ENCODE measurements around the gene HSD17B11. TPM values are rescaled to one million over a fixed set of nuclear protein-coding genes. Genes with fewer than 3 reads are reported as not detected.

The HSD17B11 gene
- total and polyA plus RNA-seq, 2 of the 8 experiments (the other 6 are each of a cell fraction or from before 2014, with no cell fraction given): 6.0 to 9.0 TPM

- TF ChIP-seq ZNF274 (IDR thresholded peaks at IDR 0.05; ENCODE audit: borderline replicate concordance, extremely low read depth, low read length) (no peak), SP2 (IDR thresholded peaks at IDR 0.05; ENCODE audit: low read length) (no peak)
These were observed 24.3 kb downstream of the HSD17B11 start (continued) for GRCh38 chr4:87366521-87367162.

Measured in H1 (cell line).